ENCODE measurements around the gene AGMAT.

GRCh38 chr1:15568387-15569073 lies 16.3 kb downstream of the AGMAT start:
- TF ChIP-seq POLR2A (IDR thresholded peaks at IDR 0.05) = no peak
- TF ChIP-seq POLR2AphosphoS5 (IDR thresholded peaks at IDR 0.05) = no peak
